ENCODE measurements around the gene KIAA0930. TPM values are rescaled to one million over a fixed set of nuclear protein-coding genes. Genes with fewer than 3 reads are reported as not detected.

Gene KIAA0930
- total and polyA plus RNA-seq, 3 donors from 2014 or later, result 62.4 to 77.5 (median 62.9) TPM

DNA sequence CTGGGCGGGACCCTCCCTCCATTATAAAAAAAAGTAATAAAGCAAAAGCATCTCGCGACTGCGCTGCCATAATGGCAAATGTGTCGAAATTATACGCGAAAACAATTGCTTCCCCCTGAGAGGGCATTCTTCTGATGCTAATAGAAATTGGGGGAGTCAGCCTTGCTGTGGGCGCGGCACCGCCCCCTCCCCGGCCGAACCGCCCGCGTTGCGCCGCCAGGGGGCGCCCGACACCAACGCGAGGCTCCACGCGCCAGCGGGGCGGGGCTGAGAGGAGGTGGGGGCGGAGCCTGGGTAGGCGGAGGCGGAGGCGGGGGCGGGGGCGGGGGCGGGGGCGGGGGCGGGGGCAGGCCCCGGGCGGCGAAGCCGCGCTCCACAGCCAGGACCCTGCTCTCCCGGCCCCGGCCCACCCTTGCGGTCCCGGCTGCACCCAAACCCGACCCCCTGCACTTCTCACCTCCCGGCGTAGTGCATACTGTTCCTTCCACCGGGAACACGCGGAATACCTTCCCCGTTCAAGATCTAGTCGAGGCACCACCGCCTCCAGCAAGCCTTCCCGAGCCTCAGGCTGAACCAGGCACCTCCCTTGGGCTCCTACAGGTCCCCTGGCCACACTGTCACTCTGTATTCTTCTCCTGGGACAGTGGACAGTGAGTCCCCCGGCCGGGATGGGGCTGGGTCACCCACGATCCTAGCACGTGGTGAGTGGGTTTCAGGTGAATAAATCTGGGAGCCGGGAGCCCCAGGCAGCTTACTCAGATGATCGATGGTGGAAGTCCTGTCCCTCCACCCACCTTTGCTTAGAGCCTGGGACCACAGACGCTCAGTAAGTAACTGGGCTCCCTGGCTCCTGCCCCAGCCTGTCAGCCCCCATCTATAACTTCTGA, 28.5 kb upstream of the KIAA0930 start:
- peak; percentile 97 to 99 (median 98) for TF ChIP-seq CTCF (IDR thresholded peaks at IDR 0.05)
- no peak for TF ChIP-seq POLR2A (IDR thresholded peaks at IDR 0.05)
- Histone ChIP-seq H3K9me3 (no peaks in the 10 kb centered on the region), H3K36me3 (ENCODE audit: low read depth, missing control alignments) (no peaks in the 10 kb centered on the region), H3K4me1 (peaks cover 14% of the 10 kb centered on the region), H3K4me3 (peak overlapping the region; percentile 45 to 65), H3K27me3 (no peaks in the 10 kb centered on the region), H3K27ac (peak overlapping the region in 1 of 2 donors; percentile 25)
- intact Hi-C loops (cut with DNase I; ENCODE audit: low total_unique reads), result loop anchor here (5.0 kb wide), 1 partner anchor 168 kb away; no protein-coding TSS in a partner anchor
- peak; percentile 90 for DNase-seq
- WGBS, 2 donors, result 1 to 3% methylated on average over 9 to 56 of the region's 60 CpGs

DNA sequence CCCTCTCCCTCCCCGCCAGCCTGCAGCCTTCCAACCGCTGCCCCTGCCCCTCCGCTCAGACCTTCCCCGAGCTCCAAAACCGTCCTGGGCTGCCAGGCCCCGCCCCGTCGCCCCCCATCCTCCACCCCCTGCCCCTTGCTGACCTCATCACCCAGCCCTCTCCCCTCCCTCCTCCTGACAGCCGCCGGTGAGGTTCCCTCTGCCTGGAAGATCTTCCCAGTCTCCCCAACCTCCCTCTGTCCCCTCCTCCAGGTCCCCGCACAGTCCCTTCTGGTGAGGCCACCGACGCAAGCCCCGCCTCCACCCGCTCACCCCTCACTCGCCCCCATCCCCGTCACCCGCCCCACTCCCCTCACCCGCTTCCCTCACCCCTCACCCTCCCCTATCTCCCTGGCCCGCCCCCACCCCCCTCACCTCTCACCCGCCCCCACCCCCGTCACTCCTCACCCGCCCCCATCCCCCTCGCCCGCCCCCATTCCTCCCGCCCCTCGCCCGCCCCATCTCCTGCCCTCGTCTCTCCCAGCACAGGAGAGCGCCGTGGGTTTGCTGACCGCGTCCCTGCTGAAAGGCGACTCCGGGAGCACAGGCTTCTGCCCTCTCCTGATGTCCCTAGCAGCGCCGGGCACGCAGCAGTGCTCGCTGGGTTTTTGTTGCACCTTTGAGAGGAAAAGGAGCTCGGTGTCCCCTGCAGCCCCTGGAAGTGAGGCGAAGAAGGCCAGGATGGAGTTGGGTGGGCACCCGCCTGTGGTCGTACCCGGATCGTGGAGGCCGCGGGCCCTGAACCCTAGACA, 27.7 kb upstream of the KIAA0930 start:
- DNase-seq, result peak; percentile 34
- peaks cover 18% of the 10 kb centered on the region for H3K4me1 ChIP-seq
- WGBS, 2 donors, result 1% methylated on average over 22 to 26 of the region's 47 CpGs
- intact Hi-C loops (cut with DNase I; ENCODE audit: low total_unique reads), result loop anchor here (5.0 kb wide), 1 partner anchor 169 kb away; no protein-coding TSS in a partner anchor
- TF ChIP-seq POLR2A (IDR thresholded peaks at IDR 0.05) (no peak), CTCF (IDR thresholded peaks at IDR 0.05) (no peak)
- H3K9me3 ChIP-seq, result no peaks in the 10 kb centered on the region
- no peaks in the 10 kb centered on the region for H3K27me3 ChIP-seq
- H3K4me3 ChIP-seq, result peak overlapping the region; percentile 45 to 65
- H3K36me3 ChIP-seq (ENCODE audit: low read depth, missing control alignments), result no peaks in the 10 kb centered on the region
- peak overlapping the region in 1 of 2 donors; percentile 25 for H3K27ac ChIP-seq

- no peak for DNase-seq
- H3K27me3 ChIP-seq, result no peaks in the 10 kb centered on the region
- intact Hi-C loops (cut with DNase I; ENCODE audit: low total_unique reads), result loop anchor here (5.0 kb wide), 1 partner anchor 172 kb away; no protein-coding TSS in a partner anchor
- H3K4me1 ChIP-seq, result peaks cover 13% of the 10 kb centered on the region
- TF ChIP-seq POLR2A (IDR thresholded peaks at IDR 0.05) (no peak), CTCF (IDR thresholded peaks at IDR 0.05) (no peak)
- H3K9me3 ChIP-seq, result no peaks in the 10 kb centered on the region
- no peak overlapping the region for H3K27ac ChIP-seq
- WGBS, 2 donors, result 86 to 88% methylated on average over 7 of the region's 7 CpGs
- no peaks in the 10 kb centered on the region for H3K36me3 ChIP-seq (ENCODE audit: low read depth, missing control alignments)
- H3K4me3 ChIP-seq, result no peak overlapping the region
These were observed 24.8 kb upstream of the KIAA0930 start for GRCh38 chr22:45265535-45265934.

GRCh38 chr22:45263463-45264269, 23.0 kb upstream of the KIAA0930 start:
- H3K27me3 ChIP-seq, result no peaks in the 10 kb centered on the region
- H3K9me3 ChIP-seq, result no peaks in the 10 kb centered on the region
- H3K36me3 ChIP-seq (ENCODE audit: low read depth, missing control alignments), result no peaks in the 10 kb centered on the region
- peaks cover 8% of the 10 kb centered on the region for H3K4me1 ChIP-seq
- TF ChIP-seq CTCF (IDR thresholded peaks at IDR 0.05) (peak; percentile 66 to 90 (median 74)), POLR2A (IDR thresholded peaks at IDR 0.05) (no peak)
- 45 to 58% methylated on average over 17 of the region's 17 CpGs for WGBS, 2 donors
- H3K4me3 ChIP-seq, result no peak overlapping the region
- no peak overlapping the region for H3K27ac ChIP-seq
- peak; percentile 87 for DNase-seq
- intact Hi-C loops (cut with DNase I; ENCODE audit: low total_unique reads), result no loop called here

All from testis (tissue), 3 donors.